ENCODE measurements around the gene BACH2.
"Not testable (repeated sequence)": the region's sequence is repeated elsewhere in the genome, so short reads cannot be mapped to it uniquely, and the experiment has no call there.

BACH2 gene

DNA sequence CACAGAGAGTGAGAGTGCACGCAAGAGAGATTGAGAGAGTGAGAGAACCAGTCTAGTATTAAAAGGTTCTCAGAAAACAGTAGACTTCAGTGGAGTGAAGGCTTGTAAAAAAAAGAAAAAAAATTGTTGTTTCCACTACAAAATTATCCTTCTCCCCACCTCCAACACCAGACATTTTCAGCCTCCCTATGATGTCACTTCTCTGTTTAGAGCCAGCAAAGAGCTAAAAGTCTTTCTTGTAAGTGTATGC is 77.8 kb downstream of the BACH2 start:
- Histone ChIP-seq H3K36me3 (replicated peaks) (no peaks in the 10 kb centered on the region), H3K4me3 (no peak overlapping the region), H3K27me3 (ENCODE audit: low read depth) (no peaks in the 10 kb centered on the region), H3K9me3 (no peaks in the 10 kb centered on the region), H3K4me1 (peaks cover 24% of the 10 kb centered on the region)
- DNase-seq (ENCODE audit: low spot score in 2 of 2), result no peak
- in situ Hi-C loops (cut with MboI; ENCODE audit: low sequenced_read_pairs), result no loop called here

- peaks cover 24% of the 10 kb centered on the region for H3K4me1 ChIP-seq
- DNase-seq (ENCODE audit: low spot score in 2 of 2), result no peak
Observed at GRCh38 chr6:90217506-90218127, 79.0 kb downstream of the BACH2 start.

DNA sequence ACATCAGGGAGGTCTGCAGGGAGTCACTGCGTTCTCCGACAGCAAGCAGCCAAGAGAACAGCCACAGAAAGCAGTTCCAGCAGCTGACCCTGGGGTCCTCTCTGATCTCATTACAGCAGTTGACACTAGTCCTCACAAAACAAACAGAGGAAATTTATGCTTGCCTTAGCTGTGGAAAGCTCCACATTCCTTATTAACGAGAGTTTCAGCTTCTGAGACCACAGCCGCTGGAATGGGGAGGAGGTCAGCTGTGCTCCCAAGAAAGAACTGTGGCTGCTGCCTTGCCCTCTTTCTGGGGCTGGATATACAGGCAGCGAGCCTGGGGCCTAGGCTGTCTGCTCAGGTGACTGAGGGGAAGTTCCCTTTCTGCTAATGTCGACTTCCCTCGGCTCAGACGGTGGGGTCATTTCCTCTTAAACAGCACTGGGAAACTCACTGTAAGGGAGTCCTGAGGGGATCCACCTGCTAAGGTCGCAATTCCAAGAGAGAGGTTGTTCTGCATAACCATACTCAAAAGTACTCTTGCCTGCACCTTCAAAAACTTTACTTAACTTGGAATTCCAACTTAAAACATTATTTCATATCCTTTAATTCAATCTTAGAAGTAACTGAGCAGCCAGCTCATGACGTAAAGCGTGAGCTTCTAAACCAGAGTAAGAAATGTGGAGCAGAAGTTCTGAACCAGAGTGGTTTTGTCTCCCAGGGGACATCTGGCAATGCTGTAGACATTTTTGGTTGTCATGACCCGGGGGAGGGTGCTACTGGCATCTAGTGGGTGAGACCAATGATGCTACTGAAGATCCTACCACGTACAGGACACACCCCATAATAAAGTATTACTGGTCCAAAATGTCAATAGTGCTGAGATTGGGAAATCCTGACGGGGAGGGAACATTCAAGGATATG is 80.3 kb downstream of the BACH2 start:
- no peak for DNase-seq (ENCODE audit: low spot score in 2 of 2)
- in situ Hi-C loops (cut with MboI; ENCODE audit: low sequenced_read_pairs), result no loop called here
- Histone ChIP-seq H3K27me3 (ENCODE audit: low read depth) (no peaks in the 10 kb centered on the region), H3K4me1 (peaks cover 24% of the 10 kb centered on the region), H3K4me3 (no peak overlapping the region), H3K36me3 (replicated peaks) (no peaks in the 10 kb centered on the region), H3K9me3 (no peaks in the 10 kb centered on the region)

More at GRCh38 chr6:90217506-90218127, 79.0 kb downstream of the BACH2 start:
- Histone ChIP-seq H3K27me3 (ENCODE audit: low read depth) (no peaks in the 10 kb centered on the region), H3K4me3 (0 out of 2 replicates have a peak overlapping the region, but pooled peaks have one; percentile 1), H3K36me3 (replicated peaks) (no peaks in the 10 kb centered on the region), H3K9me3 (no peaks in the 10 kb centered on the region)
- in situ Hi-C loops (cut with MboI; ENCODE audit: low sequenced_read_pairs), result no loop called here

DNA sequence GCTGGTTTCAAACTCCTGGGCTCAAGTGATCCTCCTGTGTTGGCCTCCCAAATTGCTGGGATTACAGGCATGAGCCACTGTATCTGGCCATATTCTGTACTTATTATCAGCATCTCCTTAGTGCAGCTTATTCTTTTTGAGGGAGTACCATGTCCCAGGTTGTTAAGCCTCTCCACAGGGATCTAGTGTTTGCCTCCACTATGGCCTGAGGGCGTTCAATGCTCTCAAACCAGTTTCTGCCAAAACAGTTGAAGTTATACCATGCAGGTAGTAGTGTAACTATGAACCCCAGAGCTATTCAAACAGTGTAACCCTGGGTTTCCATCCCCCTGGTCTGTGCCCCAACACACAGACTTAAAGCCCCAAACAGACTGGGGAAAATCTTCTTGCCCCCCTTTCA is 81.7 kb downstream of the BACH2 start:
- no peak for DNase-seq (ENCODE audit: low spot score in 2 of 2)
- peaks cover 20% of the 10 kb centered on the region for H3K4me1 ChIP-seq
- H3K9me3 ChIP-seq, result no peaks in the 10 kb centered on the region
- no peaks in the 10 kb centered on the region for H3K36me3 ChIP-seq (replicated peaks)
- in situ Hi-C loops (cut with MboI; ENCODE audit: low sequenced_read_pairs), result no loop called here
- no peaks in the 10 kb centered on the region for H3K27me3 ChIP-seq (ENCODE audit: low read depth)
- no peak overlapping the region for H3K4me3 ChIP-seq

DNA sequence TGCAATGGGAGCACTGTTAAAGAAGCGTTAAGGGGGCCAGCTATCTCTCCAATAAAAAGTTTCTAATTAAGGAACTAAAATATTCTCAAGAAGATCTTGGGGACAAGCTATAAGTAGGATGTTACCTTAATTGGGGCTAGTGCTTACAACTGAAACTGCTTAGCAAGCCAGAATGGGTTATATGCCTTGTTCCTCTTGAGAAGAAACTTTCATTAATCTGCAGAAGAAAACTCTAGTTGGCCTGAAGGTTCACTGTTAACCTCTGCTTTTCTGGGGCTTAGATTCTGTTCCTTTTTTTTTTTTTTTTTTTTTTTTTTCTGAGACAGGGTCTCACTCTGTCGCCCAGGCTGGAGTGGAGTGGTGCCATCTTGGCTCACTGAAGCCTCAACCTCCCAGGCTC is 82.2 kb downstream of the BACH2 start:
- H3K4me1 ChIP-seq, result peaks cover 18% of the 10 kb centered on the region
- DNase-seq (ENCODE audit: low spot score in 2 of 2), result no peak

GRCh38 chr6:90212274-90212673 is 84.4 kb downstream of the BACH2 start:
- Histone ChIP-seq H3K4me3 (no peak overlapping the region), H3K36me3 (replicated peaks) (no peaks in the 10 kb centered on the region), H3K9me3 (no peaks in the 10 kb centered on the region), H3K4me1 (peaks cover under 1% of the 10 kb centered on the region; the same call in 1 of the 2 replicates), H3K27me3 (ENCODE audit: low read depth) (no peaks in the 10 kb centered on the region)
- no peak for DNase-seq (ENCODE audit: low spot score in 2 of 2)
- in situ Hi-C loops (cut with MboI; ENCODE audit: low sequenced_read_pairs), result no loop called here

More for the DNA sequence above, 82.2 kb downstream of the BACH2 start:
- no peaks in the 10 kb centered on the region for H3K36me3 ChIP-seq (replicated peaks)
- no peak overlapping the region for H3K4me3 ChIP-seq
- in situ Hi-C loops (cut with MboI; ENCODE audit: low sequenced_read_pairs), result no loop called here
- H3K9me3 ChIP-seq, result no peaks in the 10 kb centered on the region
- H3K27me3 ChIP-seq (ENCODE audit: low read depth), result no peaks in the 10 kb centered on the region

GRCh38 chr6:90209527-90209926 is 87.1 kb downstream of the BACH2 start:
- H3K4me1 ChIP-seq, result no peaks in the 10 kb centered on the region; the same call in 1 of the 2 replicates
- no peak for DNase-seq (ENCODE audit: low spot score in 2 of 2)
- no peak overlapping the region for H3K4me3 ChIP-seq
- no peaks in the 10 kb centered on the region for H3K36me3 ChIP-seq (replicated peaks)
- no peaks in the 10 kb centered on the region for H3K27me3 ChIP-seq (ENCODE audit: low read depth)
- in situ Hi-C loops (cut with MboI; ENCODE audit: low sequenced_read_pairs), result no loop called here
- no peaks in the 10 kb centered on the region for H3K9me3 ChIP-seq

DNA sequence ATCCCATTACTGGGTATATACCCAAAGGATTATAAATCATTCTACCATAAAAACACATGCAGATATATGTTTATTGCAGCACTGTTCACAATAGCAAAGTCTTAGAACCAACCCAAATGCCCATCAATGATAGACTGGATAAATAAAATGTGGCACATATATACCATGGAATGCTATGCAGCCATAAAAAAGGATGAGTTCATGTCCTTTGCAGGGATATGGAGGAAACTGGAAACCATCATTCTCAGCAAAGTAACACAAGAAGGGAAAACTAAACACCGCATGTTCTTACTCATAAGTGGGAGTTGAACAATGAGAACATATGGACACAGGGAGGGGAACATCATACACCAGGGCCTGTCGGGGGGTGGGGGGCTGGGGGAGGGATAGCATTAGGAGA is 88.0 kb downstream of the BACH2 start:
- H3K36me3 ChIP-seq (replicated peaks); H3K4me1 ChIP-seq; in situ Hi-C loops (cut with MboI; ENCODE audit: low sequenced_read_pairs); H3K4me3 ChIP-seq; H3K9me3 ChIP-seq; H3K27me3 ChIP-seq (ENCODE audit: low read depth); DNase-seq (ENCODE audit: low spot score in 2 of 2): not testable (repeated sequence)

- no peaks in the 10 kb centered on the region for H3K4me1 ChIP-seq
Observed at GRCh38 chr6:90204327-90205056, 92.2 kb downstream of the BACH2 start.

GRCh38 chr6:90203672-90204071 is 93.0 kb downstream of the BACH2 start:
- H3K27me3 ChIP-seq (ENCODE audit: low read depth), result no peaks in the 10 kb centered on the region
- DNase-seq (ENCODE audit: low spot score in 2 of 2), result no peak
- no peaks in the 10 kb centered on the region for H3K4me1 ChIP-seq
- H3K9me3 ChIP-seq, result no peaks in the 10 kb centered on the region
- in situ Hi-C loops (cut with MboI; ENCODE audit: low sequenced_read_pairs), result no loop called here
- no peak overlapping the region for H3K4me3 ChIP-seq
- H3K36me3 ChIP-seq (replicated peaks), result no peaks in the 10 kb centered on the region

More at GRCh38 chr6:90204327-90205056, 92.2 kb downstream of the BACH2 start:
- Histone ChIP-seq H3K36me3 (replicated peaks) (no peaks in the 10 kb centered on the region), H3K9me3 (no peaks in the 10 kb centered on the region), H3K27me3 (ENCODE audit: low read depth) (no peaks in the 10 kb centered on the region), H3K4me3 (no peak overlapping the region)
- in situ Hi-C loops (cut with MboI; ENCODE audit: low sequenced_read_pairs), result no loop called here
- no peak for DNase-seq (ENCODE audit: low spot score in 2 of 2)

GRCh38 chr6:90202156-90202555 is 94.5 kb downstream of the BACH2 start:
- Histone ChIP-seq H3K4me1 (no peaks in the 10 kb centered on the region), H3K9me3 (no peaks in the 10 kb centered on the region), H3K4me3 (no peak overlapping the region), H3K36me3 (replicated peaks) (no peaks in the 10 kb centered on the region), H3K27me3 (ENCODE audit: low read depth) (no peaks in the 10 kb centered on the region)
- in situ Hi-C loops (cut with MboI; ENCODE audit: low sequenced_read_pairs), result no loop called here
- no peak for DNase-seq (ENCODE audit: low spot score in 2 of 2)

DNA sequence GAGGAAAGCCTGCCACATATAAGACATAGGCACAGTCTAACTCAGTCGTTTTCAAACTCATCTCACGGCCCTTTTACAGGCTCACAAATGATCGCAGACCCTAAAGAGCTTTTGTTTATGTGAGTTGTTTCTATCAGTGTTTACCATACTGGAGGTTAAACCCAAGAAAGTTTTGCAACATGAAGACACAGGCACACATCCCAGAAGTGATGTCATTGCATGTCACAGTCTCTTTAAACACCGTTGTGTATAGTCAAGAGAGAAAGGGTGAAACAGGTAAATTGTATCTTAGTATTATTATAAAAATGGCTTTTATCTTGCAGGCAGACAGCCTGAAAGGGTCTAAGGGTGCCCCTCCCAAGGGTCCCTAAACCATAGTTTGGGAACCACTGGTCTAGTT is 96.7 kb downstream of the BACH2 start:
- H3K27me3 ChIP-seq (ENCODE audit: low read depth), result no peaks in the 10 kb centered on the region
- no peaks in the 10 kb centered on the region for H3K9me3 ChIP-seq
- no peak for DNase-seq (ENCODE audit: low spot score in 2 of 2)
- in situ Hi-C loops (cut with MboI; ENCODE audit: low sequenced_read_pairs), result no loop called here
- H3K4me3 ChIP-seq, result no peak overlapping the region
- H3K36me3 ChIP-seq (replicated peaks), result no peaks in the 10 kb centered on the region
- no peaks in the 10 kb centered on the region; the same call in 1 of the 2 replicates for H3K4me1 ChIP-seq

- H3K36me3 ChIP-seq (replicated peaks), result no peaks in the 10 kb centered on the region
- DNase-seq (ENCODE audit: low spot score in 2 of 2), result no peak
- no peaks in the 10 kb centered on the region; the same call in 1 of the 2 replicates for H3K4me1 ChIP-seq
- no peaks in the 10 kb centered on the region for H3K27me3 ChIP-seq (ENCODE audit: low read depth)
- no peak overlapping the region for H3K4me3 ChIP-seq
- in situ Hi-C loops (cut with MboI; ENCODE audit: low sequenced_read_pairs), result no loop called here
- no peaks in the 10 kb centered on the region for H3K9me3 ChIP-seq
Observed at GRCh38 chr6:90198758-90199425, 97.8 kb downstream of the BACH2 start.

Data from HAP-1 (cell line).